Osteoblast (primary cell): ENCODE measurements around the gene SLC25A21. TPM values are rescaled to one million over a fixed set of nuclear protein-coding genes. Genes with fewer than 3 reads are reported as not detected.

ENCODE experiments used
- DNase-seq: peaks from one replicate; pipeline ENCODE4 v3.0.0; 2011; ENCODE audit warnings: low spot score, mixed read lengths; ENCODE audit not compliant: insufficient read length; ENCODE audit errors: missing footprints
- H2AFZ ChIP-seq: 2 replicates; pipeline ENCODE4 v1.6.0; 2011; ENCODE audit warnings: mild to moderate bottlenecking, low read length
- H3K27ac ChIP-seq: 2 replicates; pipeline ENCODE4 v1.5.1; 2011; ENCODE audit warnings: mild to moderate bottlenecking, low read depth, low read length, moderate library complexity
- H3K27me3 ChIP-seq: 2 replicates; pipeline ENCODE4 v1.6.0; 2012; ENCODE audit warnings: mild to moderate bottlenecking, control low read depth, inconsistent platforms, low read length, moderate library complexity; ENCODE audit not compliant: insufficient read depth
- H3K36me3 ChIP-seq: 2 replicates; pipeline ENCODE4 v1.5.1; 2011; ENCODE audit warnings: mild to moderate bottlenecking, low read length, control low read depth, moderate library complexity; ENCODE audit not compliant: insufficient read depth
- H3K4me1 ChIP-seq: 2 replicates; pipeline ENCODE4 v1.5.1; 2011; ENCODE audit warnings: mild to moderate bottlenecking, low read length, control low read depth, moderate library complexity; ENCODE audit not compliant: insufficient read depth
- H3K4me2 ChIP-seq: 2 replicates; pipeline ENCODE4 v1.6.0; 2011; ENCODE audit warnings: mild to moderate bottlenecking, low read length; ENCODE audit not compliant: insufficient read depth
- H3K4me3 ChIP-seq: fragments of 200-600 bp; sonication (generic); 3 replicates; pipeline ENCODE4 v1.5.1; 2012; ENCODE audit warnings: mild to moderate bottlenecking, low read length, inconsistent platforms; ENCODE audit not compliant: insufficient read depth
- H3K79me2 ChIP-seq: 2 replicates; pipeline ENCODE4 v1.6.0; 2012; ENCODE audit warnings: mild to moderate bottlenecking, low read length, control low read depth, inconsistent platforms; ENCODE audit not compliant: insufficient read depth
- H3K9me3 ChIP-seq: 2 replicates; pipeline ENCODE4 v1.5.1; 2011; ENCODE audit warnings: low read depth, low read length, control low read depth
- H4K20me1 ChIP-seq: 2 replicates; pipeline ENCODE4 v1.6.0; 2012; ENCODE audit warnings: mild to moderate bottlenecking, low read length, control low read depth; ENCODE audit not compliant: insufficient read depth
- CTCF ChIP-seq: IDR thresholded peaks from 2 replicates; pipeline ENCODE4 v1.5.1; 2011; ENCODE audit warnings: mild to moderate bottlenecking, low read depth, low read length, moderate library complexity; ENCODE audit errors: extremely low read depth
- total RNA-seq: library from RNA; depleted of rRNA; stranded (reverse); fragments of >200 nt; gene quantifications from 2 replicates; pipeline ENCODE4 v1.2.3, GENCODE V29; 2012

SLC25A21 gene
- total RNA-seq, 1 donor, result 0.72 TPM

DNA sequence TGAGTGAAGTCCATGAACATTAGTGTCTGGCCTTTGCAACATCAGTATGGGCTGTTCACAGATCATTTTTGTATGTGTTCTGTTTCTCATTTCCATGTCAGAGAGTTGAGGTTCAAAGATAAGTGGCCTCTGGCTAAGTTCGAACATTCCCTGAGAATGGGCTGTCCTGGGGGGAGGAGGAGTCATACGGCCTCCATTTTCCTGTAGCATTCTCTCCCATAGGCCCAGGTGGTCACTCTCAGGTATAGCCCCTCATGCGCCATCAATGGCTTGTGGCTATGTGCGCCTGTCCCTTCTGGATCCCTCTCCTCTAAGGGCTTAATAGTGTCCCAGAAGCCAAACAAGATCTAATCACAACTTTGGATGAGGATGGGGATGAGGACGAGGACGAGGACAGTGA is 345.8 kb downstream of the SLC25A21 start:
- Histone ChIP-seq H3K27me3 (no peaks in the 10 kb centered on the region), H3K4me2 (no peak overlapping the region), H3K4me3 (no peak overlapping the region), H3K27ac (no peak overlapping the region), H3K36me3 (no peaks in the 10 kb centered on the region), H2AFZ (no peak overlapping the region), H4K20me1 (no peaks in the 10 kb centered on the region), H3K79me2 (no peaks in the 10 kb centered on the region), H3K9me3 (no peaks in the 10 kb centered on the region), H3K4me1 (no peaks in the 10 kb centered on the region)
- no peak for DNase-seq
- no peak for TF ChIP-seq CTCF

GRCh38 chr14:36824854-36825253 is 347.6 kb downstream of the SLC25A21 start:
- Histone ChIP-seq H3K9me3 (no peaks in the 10 kb centered on the region), H4K20me1 (no peaks in the 10 kb centered on the region), H3K4me3 (no peak overlapping the region), H3K36me3 (no peaks in the 10 kb centered on the region), H3K27ac (no peak overlapping the region), H2AFZ (no peak overlapping the region), H3K4me1 (no peaks in the 10 kb centered on the region), H3K4me2 (no peak overlapping the region), H3K27me3 (no peaks in the 10 kb centered on the region), H3K79me2 (no peaks in the 10 kb centered on the region)
- no peak for DNase-seq
- no peak for TF ChIP-seq CTCF

DNA sequence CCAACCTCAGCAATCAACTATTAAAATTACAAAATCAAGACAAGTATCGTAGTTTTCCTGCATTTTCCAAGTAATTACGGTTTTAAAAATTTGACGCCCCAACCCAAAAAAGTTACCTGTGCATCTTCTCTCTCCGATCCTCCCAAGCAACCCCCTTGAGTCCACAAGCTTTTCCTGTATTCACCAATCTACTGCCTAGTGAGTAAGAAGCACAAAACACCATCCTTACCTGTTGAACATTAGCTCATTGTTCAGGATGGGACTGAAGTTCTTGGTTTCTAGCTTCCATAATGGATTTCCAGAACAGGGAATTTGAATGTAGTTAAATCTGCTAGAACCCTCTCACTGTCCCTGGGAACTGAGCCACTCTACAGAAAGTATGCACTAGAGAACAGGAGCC is 348.8 kb downstream of the SLC25A21 start:
- H4K20me1 ChIP-seq, result no peaks in the 10 kb centered on the region
- no peaks in the 10 kb centered on the region for H3K9me3 ChIP-seq
- no peaks in the 10 kb centered on the region for H3K27me3 ChIP-seq
- no peak for TF ChIP-seq CTCF
- no peaks in the 10 kb centered on the region for H3K4me1 ChIP-seq
- H3K79me2 ChIP-seq, result no peaks in the 10 kb centered on the region
- H3K4me3 ChIP-seq, result no peak overlapping the region
- no peak overlapping the region for H3K27ac ChIP-seq
- H3K36me3 ChIP-seq, result no peaks in the 10 kb centered on the region
- DNase-seq, result no peak
- no peak overlapping the region for H2AFZ ChIP-seq
- H3K4me2 ChIP-seq, result no peak overlapping the region

DNA sequence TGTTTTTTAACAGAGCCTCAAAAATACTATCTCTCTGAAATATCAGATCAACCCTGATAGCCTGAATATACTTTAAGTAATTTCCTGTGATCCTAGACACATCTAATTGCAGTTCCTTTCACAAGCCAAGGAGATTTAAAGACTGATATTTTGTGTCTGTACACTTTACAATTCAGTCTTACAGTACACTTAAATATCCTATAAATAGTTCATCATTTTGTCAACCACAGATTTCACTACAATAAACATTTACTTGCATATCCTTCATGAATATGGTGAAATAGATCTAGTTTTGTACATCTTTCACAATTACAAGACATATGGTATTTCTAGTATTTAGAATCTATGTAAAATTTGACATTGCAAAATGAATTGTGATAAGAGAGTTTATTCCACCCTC is 349.7 kb downstream of the SLC25A21 start:
- no peak overlapping the region for H3K4me2 ChIP-seq
- no peaks in the 10 kb centered on the region for H4K20me1 ChIP-seq
- TF ChIP-seq CTCF, result no peak
- H3K79me2 ChIP-seq, result no peaks in the 10 kb centered on the region
- no peak overlapping the region for H3K27ac ChIP-seq
- H2AFZ ChIP-seq, result no peak overlapping the region
- H3K4me1 ChIP-seq, result no peaks in the 10 kb centered on the region
- no peaks in the 10 kb centered on the region for H3K36me3 ChIP-seq
- no peak for DNase-seq
- H3K27me3 ChIP-seq, result no peaks in the 10 kb centered on the region
- H3K4me3 ChIP-seq, result no peak overlapping the region
- no peaks in the 10 kb centered on the region for H3K9me3 ChIP-seq
